Epithelial cell of esophagus (primary cell): ENCODE results near the gene EIF4E1B.

Experiments
- DNase-seq: peaks from one replicate; pipeline ENCODE4 v3.0.0; 2010; ENCODE audit warnings: low read depth
- H3K4me3 ChIP-seq: 2 replicates; pipeline ENCODE4 v1.5.1; 2011; ENCODE audit warnings: mild to moderate bottlenecking, low read length, control low read depth
- CTCF ChIP-seq: IDR thresholded peaks from 2 replicates; pipeline ENCODE4 v1.5.1; 2011; ENCODE audit warnings: low read depth, mild to moderate bottlenecking, low read length, control low read depth, inconsistent platforms; ENCODE audit not compliant: insufficient read depth; ENCODE audit errors: missing control alignments

The EIF4E1B gene

GRCh38 chr5:176659512-176659839 lies 29.0 kb downstream of the EIF4E1B start:
- TF ChIP-seq CTCF, result no peak
- no peak for DNase-seq
- no peak overlapping the region for H3K4me3 ChIP-seq

GRCh38 chr5:176659860-176660461 lies 29.5 kb downstream of the EIF4E1B start:
- no peak overlapping the region for H3K4me3 ChIP-seq
- no peak for TF ChIP-seq CTCF
- no peak for DNase-seq

GRCh38 chr5:176660530-176660859 lies 30.0 kb downstream of the EIF4E1B start:
- TF ChIP-seq CTCF, result no peak
- H3K4me3 ChIP-seq, result no peak overlapping the region
- DNase-seq, result no peak

GRCh38 chr5:176660860-176661641 lies 30.6 kb downstream of the EIF4E1B start:
- no peak overlapping the region for H3K4me3 ChIP-seq
- peak; percentile 75 for DNase-seq
- TF ChIP-seq CTCF, result peak; percentile 91

- no peak for DNase-seq
- no peak for TF ChIP-seq CTCF
- no peak overlapping the region for H3K4me3 ChIP-seq
These were observed 31.2 kb downstream of the EIF4E1B start for GRCh38 chr5:176661676-176662075.

- no peak for TF ChIP-seq CTCF
- DNase-seq, result no peak
- no peak overlapping the region for H3K4me3 ChIP-seq
These were observed 32.2 kb downstream of the EIF4E1B start for GRCh38 chr5:176662371-176663333.
